GM18951 (cell line): ENCODE data around the gene TMA7.
"Not testable (repeated sequence)": the region's sequence is repeated elsewhere in the genome, so short reads cannot be mapped to it uniquely, and the experiment has no call there.

Experiments used
- POLR2A ChIP-seq: IDR thresholded peaks from 4 replicates; pipeline ENCODE4 v1.6.1; 2011; ENCODE audit warnings: mild to moderate bottlenecking; ENCODE audit not compliant: insufficient read length, insufficient read depth; ENCODE audit errors: extremely low read depth
- in situ Hi-C: fragments of 300-500 bp; cut with MboI; formaldehyde crosslinking; loops from one replicate; pipeline ENCODE4 v1.12.0; 2022; ENCODE audit warnings: low sequenced_read_pairs, mixed read lengths, inconsistent platforms; ENCODE audit not compliant: unreplicated experiment

The TMA7 gene

GRCh38 chr3:48439820-48440589, at the start of gene TMA7, which contains the start of gene CCDC51:
Gene TMA7 (plus strand): TSS chr3:48440257. CDS start chr3:48440297, 40 bp downstream.
Gene CCDC51 (minus strand): TSS chr3:48440119. CDS start chr3:48435128, 4,991 bp downstream.
- in situ Hi-C loops, result loop anchor here (10.0 kb wide), 1 partner anchor 165 kb away; no protein-coding TSS in a partner anchor
- peak; percentile 82 for TF ChIP-seq POLR2A

GRCh38 chr3:48394391-48394790, 45.7 kb upstream of the TMA7 start:
- in situ Hi-C loops, result no loop called here
- TF ChIP-seq POLR2A, result no peak

- in situ Hi-C loops, result no loop called here
Observed at GRCh38 chr3:48395714-48396113, 44.3 kb upstream of the TMA7 start.

GRCh38 chr3:48397767-48398681, 42.0 kb upstream of the TMA7 start:
- TF ChIP-seq POLR2A, result no peak
- in situ Hi-C loops, result no loop called here

More at GRCh38 chr3:48395714-48396113, 44.3 kb upstream of the TMA7 start:
- TF ChIP-seq POLR2A, result no peak

- in situ Hi-C loops, result no loop called here
- TF ChIP-seq POLR2A, result no peak
Observed at GRCh38 chr3:48398701-48399386, 41.2 kb upstream of the TMA7 start.

GRCh38 chr3:48399387-48400172, 40.5 kb upstream of the TMA7 start:
- in situ Hi-C loops, result no loop called here
- TF ChIP-seq POLR2A, result no peak

- no peak for TF ChIP-seq POLR2A
- in situ Hi-C loops, result no loop called here
Observed at GRCh38 chr3:48400824-48401433, 39.1 kb upstream of the TMA7 start.

GRCh38 chr3:48401434-48401901, 38.6 kb upstream of the TMA7 start:
- in situ Hi-C loops, result not testable (repeated sequence)

- TF ChIP-seq POLR2A, result no peak
- in situ Hi-C loops, result no loop called here
Observed at GRCh38 chr3:48402281-48402732, 37.8 kb upstream of the TMA7 start.

GRCh38 chr3:48402907-48403306, 37.1 kb upstream of the TMA7 start:
- in situ Hi-C loops, result no loop called here
- no peak for TF ChIP-seq POLR2A

- in situ Hi-C loops, result no loop called here
- no peak for TF ChIP-seq POLR2A
Observed at GRCh38 chr3:48403533-48404439, 36.3 kb upstream of the TMA7 start.
